Measurements from ENCODE around the gene EVI2A.
"Not testable (repeated sequence)": the region's sequence is repeated elsewhere in the genome, so short reads cannot be mapped to it uniquely, and the experiment has no call there.

Gene EVI2A

DNA sequence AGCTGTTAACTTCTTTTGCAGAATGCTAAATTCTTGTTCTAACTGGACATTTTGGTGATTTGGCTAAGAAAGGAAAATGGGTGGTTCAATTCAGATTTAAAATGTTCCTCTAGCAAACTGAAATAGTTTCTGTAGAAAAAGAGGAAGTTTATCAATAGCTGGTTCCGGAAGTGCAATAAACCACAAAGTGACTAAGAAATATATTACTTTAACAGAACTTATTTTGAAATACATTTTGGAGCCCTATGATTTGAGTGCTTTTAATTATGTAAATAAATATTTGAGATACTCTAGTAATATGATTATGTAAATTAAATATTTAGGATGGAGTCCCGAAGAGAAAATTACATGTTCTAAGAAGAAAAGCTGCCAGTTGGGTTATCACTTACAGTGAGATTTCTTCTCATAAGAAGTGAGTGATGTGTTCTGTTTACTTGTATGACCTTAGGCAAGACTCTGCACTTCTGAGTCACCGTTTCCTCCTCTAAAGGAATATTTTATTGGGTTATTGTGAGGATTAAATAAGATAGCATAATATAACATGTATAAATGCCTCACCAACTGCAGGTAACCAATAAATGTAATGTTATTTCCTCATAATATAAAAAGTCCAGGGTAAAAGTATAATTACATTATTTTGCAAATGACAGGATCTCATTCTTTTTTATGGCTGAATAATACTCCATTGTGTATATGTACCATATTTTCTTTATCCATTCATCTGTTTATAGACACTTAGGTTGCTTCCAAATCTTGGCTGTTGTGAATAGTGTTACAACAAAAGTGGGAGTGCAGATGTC, 7.2 kb downstream of the EVI2A start, which contains the start of gene EVI2B:
Gene EVI2B (minus strand): TSS at position 73 of the 800 bp plus-strand sequence. CDS start 8,445 bp downstream, outside the sequence.
- DNase-seq (ENCODE audit: insufficient read length, low spot score): no peak
- peak; percentile 91 for FAIRE-seq

DNA sequence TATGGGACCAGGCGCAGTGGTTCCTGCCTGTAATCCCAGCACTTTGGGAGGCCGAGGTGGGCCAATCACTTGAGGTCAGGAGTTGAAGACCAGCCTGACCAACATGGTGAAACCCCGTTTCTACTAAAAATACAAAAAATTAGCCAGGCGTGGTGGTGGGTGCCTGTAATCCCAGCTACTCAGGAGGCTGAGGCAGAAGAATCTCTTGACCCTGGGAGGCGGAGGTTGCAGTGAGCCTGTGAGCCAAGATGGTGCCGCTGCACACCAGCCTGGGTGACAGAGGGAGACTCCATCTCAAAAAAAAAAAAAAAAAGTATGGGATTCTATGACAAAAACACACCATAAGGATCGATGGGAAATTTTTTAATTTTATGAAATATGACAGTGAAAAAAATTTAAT, 9.2 kb downstream of the EVI2A start:
- not testable (repeated sequence) for FAIRE-seq; DNase-seq (ENCODE audit: insufficient read length, low spot score)

- FAIRE-seq (peak; percentile 87), DNase-seq (ENCODE audit: insufficient read length, low spot score) (no peak)
Observed at GRCh38 chr17:31311526-31311925, 9.9 kb downstream of the EVI2A start.

DNA sequence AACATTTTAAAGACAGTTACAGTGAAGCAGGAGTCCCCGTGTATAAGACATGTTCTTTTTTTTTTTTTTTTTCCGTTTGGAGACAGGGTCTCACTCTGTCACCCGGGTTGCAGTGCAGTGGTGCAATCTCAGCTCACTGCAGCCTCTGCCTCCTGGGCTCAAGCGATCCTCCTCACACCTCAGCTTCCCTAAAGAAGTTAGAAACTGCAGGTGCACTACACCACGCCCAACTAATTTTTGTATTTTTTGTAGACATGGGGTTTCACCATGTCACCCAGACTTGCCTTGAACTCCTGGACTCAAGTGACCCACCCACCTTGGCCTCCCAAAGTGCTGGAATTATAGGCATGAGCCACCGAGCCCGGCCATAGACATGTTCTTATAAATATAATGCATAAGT, 10.5 kb downstream of the EVI2A start:
- no peak for FAIRE-seq
- DNase-seq (ENCODE audit: insufficient read length, low spot score): no peak

GRCh38 chr17:31310260-31310659, 11.2 kb downstream of the EVI2A start:
- FAIRE-seq (peak; percentile 58), DNase-seq (ENCODE audit: insufficient read length, low spot score) (no peak)

GRCh38 chr17:31309556-31309955, 11.9 kb downstream of the EVI2A start:
- FAIRE-seq (peak; percentile 98), DNase-seq (ENCODE audit: insufficient read length, low spot score) (peak; percentile 14)

DNA sequence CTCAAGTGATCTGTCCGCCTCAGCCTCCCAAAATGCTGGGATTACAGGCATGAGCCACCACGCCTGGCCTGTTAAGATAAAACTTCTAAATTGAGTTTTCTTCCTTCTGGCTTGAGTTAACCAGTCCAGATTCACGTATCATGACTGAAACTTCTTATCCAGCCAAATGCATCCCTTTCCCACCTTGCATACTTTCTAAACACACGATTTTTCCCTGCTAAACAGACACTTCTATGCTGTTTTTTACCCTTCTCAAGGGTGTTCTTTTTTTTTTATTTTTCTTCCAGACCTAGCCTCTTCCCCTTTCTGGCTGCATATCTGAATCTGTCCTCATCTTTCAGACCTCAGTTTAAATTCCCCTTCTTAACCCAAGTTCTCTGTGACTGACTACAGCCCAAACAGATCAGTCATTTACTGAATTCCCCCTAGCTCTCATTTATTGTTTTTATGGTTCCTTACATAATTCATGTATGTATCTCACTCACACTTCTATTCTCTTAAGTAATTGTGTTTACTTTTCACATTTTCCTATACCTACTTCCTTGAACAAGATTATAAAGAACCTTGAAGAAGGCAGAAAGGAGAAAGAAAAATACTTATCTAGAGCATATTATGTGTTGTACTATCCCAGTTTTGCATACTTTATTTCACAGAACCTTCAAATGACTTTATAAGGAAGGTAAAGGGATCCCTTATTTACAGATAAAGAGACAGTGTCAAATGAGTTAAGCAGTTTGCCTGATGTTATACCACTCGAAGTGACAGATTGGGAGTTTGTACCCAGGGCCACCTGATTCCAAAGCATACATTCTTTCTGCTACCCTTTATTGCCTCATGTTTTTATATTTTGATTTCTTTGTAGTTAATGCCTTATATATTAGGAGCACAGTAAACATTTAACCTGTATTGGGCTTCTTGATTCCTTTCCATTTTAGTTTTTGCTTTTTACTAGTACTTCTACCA, 12.8 kb downstream of the EVI2A start:
- FAIRE-seq (peak; percentile 91), DNase-seq (ENCODE audit: insufficient read length, low spot score) (no peak)

DNA sequence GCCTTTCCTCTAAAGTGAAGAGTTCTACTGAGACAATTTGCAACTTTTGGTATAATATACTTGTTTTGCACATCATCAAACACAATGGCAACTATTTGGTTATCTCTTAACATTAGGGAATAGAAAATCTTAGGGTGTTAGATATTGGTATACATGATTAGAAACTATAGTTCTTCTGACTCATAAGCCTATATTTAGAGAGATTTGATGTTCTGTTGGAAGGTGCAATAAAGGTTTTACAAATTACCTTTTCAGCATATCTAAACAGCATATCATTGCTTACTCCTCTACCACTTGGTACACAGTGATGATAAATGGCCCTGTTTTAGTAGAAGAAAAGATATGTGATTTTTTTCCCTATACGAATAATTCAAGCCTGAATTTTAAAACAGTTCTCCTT, 13.8 kb downstream of the EVI2A start:
- DNase-seq (ENCODE audit: insufficient read length, low spot score) (no peak), FAIRE-seq (no peak)

GRCh38 chr17:31299624-31300023, 21.8 kb downstream of the EVI2A start:
- DNase-seq (ENCODE audit: insufficient read length, low spot score) (no peak), FAIRE-seq (no peak)

DNA sequence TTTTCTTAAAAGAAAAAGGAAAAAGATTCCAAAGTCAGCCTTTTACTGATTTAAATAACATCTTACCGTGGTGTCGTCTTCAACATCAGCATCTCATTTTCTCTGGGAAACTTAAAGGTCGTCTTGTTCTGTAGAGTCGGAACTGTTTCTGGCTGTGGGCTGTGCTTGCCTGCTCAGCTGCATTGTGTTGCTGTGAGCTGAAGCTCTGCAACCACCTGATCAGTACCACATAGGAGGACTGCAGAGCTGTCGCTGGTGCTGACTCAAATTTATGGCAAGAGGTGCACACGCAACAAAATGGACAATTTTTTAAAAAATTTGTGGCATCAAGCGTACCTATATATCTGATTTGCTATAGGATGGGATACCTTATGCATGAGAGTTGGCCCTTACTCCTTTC, 24.3 kb downstream of the EVI2A start, which contains the start of gene OMG:
Gene OMG (minus strand): TSS at position 150 of the 400 bp plus-strand sequence. CDS start 908 bp downstream, outside the sequence.
- FAIRE-seq (no peak), DNase-seq (ENCODE audit: insufficient read length, low spot score) (no peak)

DNA sequence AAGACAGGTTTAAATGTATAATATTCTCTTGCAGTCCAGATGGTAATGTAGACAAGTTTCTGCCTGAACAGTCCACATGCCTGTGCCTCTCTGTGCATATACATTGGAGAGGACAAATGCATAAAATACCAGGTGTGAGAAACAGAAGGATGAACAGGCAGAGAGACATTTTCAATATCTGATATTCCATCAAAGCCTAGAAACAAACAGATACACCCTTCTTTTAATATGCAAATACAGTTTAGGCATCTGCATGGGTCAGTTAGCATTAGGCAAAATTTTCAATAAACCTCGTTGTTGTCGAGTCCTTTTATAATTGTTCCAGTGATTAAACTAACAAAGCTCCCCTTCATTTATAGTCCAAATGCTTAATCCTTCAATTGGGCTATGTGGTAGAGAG, 25.3 kb downstream of the EVI2A start:
- FAIRE-seq: no peak
- no peak for DNase-seq (ENCODE audit: insufficient read length, low spot score)

- no peak for FAIRE-seq
- DNase-seq (ENCODE audit: insufficient read length, low spot score): no peak
Observed at GRCh38 chr17:31295489-31295871, 25.9 kb downstream of the EVI2A start.

- FAIRE-seq (no peak), DNase-seq (ENCODE audit: insufficient read length, low spot score) (no peak)
Observed at GRCh38 chr17:31294820-31295488, 26.5 kb downstream of the EVI2A start.

- FAIRE-seq: no peak
- DNase-seq (ENCODE audit: insufficient read length, low spot score): no peak
Observed at GRCh38 chr17:31294231-31294630, 27.2 kb downstream of the EVI2A start.

GRCh38 chr17:31293581-31293980, 27.8 kb downstream of the EVI2A start:
- DNase-seq (ENCODE audit: insufficient read length, low spot score) (no peak), FAIRE-seq (no peak)

GRCh38 chr17:31291820-31292219, 29.6 kb downstream of the EVI2A start:
- no peak for FAIRE-seq
- DNase-seq (ENCODE audit: insufficient read length, low spot score): no peak

DNA sequence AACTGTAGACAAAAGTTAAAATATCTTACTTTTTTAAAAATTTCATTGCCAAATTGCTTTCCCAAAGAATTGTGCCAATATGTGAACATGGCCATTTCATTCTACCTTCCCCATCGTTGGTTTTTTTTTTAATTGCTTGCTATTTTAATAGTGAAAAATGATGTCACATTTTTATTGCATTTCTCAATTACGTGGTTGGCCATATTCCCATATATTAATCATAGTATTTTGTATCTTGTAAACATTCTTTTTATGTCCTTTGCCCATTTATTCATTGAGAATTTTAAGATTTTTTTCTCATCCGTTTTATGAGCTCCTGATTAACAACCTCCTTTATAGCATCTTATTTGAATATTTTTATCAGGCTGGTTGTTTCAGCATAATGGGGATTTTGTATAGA, 31.6 kb downstream of the EVI2A start:
- DNase-seq (ENCODE audit: insufficient read length, low spot score) (no peak), FAIRE-seq (no peak)

DNA sequence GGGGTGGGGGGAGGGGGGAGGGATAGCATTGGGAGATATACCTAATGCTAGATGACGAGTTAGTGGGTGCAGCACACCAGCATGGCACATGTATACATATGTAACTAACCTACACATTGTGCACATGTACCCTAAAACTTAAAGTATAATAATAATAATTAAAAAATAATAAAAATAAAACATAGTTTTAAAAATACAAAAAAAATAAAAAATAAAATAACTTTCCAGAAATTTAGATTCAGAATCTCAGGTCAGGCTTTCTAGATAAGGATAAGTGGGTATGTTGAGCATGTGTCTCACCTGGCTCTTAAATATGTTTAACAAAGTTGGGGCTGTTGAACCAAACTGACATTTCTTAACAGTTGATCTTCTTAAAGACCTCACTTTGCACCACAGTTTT, 33.5 kb downstream of the EVI2A start:
- not testable (repeated sequence) for DNase-seq (ENCODE audit: insufficient read length, low spot score); FAIRE-seq

DNA sequence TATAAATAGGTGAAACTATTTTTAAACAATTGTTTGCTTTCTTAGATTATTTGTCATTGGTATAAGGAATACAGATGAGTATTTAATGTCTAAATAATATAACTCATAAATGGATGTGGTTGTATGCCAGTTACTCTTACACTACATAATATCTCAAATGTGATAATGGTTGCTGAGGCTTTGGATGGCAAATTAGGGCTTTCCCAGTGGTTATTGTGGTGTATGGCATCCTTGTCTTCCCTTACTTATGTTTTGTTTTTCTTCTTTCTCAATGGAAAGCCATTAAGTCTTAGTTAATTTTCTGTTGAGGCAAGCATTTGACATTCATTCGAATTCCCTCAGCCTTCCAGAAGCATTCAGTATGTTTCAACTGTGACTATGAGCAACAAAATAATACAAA, 34.8 kb downstream of the EVI2A start:
- FAIRE-seq (no peak), DNase-seq (ENCODE audit: insufficient read length, low spot score) (no peak)

- FAIRE-seq (no peak), DNase-seq (ENCODE audit: insufficient read length, low spot score) (no peak)
Observed at GRCh38 chr17:31283841-31284240, 37.6 kb downstream of the EVI2A start.

DNA sequence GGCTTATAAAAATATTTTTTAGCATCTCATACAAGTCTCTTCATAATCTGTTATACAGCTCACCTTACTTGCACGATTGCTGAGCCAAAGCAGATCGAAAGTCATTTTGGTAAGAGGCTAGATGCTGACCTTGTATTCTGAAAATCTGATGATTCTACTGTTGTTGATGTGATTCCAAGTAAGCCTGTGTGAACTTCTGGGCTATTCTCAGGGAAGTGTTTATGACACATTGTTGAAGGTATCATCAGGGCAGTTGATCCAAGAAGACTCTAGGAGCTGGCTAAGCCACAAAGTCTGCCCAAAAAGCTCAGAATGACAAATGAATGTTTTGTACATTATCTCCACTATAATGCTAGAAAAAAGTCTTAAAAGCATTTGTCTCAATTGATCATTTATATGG, 40.4 kb downstream of the EVI2A start:
- no peak for DNase-seq (ENCODE audit: insufficient read length, low spot score)
- FAIRE-seq: no peak
